Hematopoietic multipotent progenitor cell (in vitro differentiated cells): Measurements from ENCODE around the gene NDUFV3. TPM values are rescaled to one million over a fixed set of nuclear protein-coding genes. Genes with fewer than 3 reads are reported as not detected.
"Not testable (repeated sequence)": the region's sequence is repeated elsewhere in the genome, so short reads cannot be mapped to it uniquely, and the experiment has no call there.

Experiments
- DNase-seq, 3 donors: peaks; one replicate each; pipeline ENCODE4 v3.0.0-alpha.2; 2011 to 2015; ENCODE audit warnings: low read depth in 2 of 3, low spot score in 2 of 3
- total RNA-seq: library from RNA; depleted of rRNA; stranded (reverse); fragments of >200 nt; gene quantifications from one replicate; pipeline ENCODE4 v1.2.3, GENCODE V29; 2012

NDUFV3 gene
- total RNA-seq, 1 donor = 29.9 TPM

DNA sequence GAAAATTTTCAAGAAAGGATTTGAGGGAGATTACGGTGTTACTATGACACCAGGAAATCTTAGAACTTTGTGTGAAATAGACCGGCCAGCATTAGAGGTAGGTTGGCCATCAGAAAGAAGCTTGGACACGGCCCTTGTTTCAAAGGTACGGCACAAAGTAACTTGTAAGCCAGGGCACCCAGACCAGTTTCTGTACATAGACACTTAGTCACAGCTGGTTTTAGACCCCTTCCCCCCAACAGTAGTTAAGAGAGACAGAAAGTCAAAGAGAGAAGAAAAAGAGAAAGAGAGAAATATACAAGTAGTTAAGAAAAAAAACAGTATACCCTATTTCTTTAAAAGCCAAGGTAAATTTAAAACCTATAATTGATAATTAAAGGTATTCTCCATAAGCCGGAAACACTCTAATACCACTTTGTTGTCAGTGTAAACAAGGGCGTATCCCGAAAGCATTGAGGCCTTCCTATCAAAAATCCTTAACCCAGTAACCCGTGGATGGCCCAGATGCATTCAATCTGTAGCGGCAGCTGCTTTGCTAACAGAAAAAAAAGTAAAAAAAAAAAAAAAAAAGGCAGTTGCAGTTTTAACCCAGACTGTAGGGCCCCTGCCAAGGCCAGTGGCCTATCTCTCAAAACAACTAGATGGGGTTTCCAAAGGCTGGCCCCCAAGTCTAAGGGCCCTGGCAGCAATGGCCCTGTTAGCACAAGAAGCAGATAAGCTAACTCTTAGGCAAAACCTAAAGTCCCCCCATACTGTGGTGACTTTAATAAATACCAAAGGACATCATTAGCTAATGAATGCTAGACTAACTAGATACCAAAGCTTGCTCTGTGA, 40.2 kb downstream of the NDUFV3 start:
- DNase-seq = not testable (repeated sequence)

DNA sequence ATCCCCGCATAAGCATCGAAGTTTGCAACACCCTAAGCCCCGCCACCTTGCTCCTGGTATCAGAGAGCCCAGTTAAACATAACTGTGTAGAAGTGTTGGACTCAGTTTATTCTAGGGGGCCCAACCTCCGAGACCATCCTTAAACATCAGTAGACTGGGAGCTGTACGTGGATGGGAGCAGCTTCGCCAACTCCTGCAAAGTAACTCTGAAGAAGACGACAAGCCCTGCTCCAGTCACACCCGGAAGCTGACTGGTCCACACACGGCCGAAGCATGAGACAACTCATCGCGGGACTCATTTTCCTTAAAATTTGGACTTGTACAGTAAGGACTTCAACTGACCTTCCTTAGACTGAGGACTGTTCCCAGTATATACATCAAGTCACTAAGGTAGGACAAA, 40.9 kb downstream of the NDUFV3 start:
- DNase-seq = not testable (repeated sequence)

DNA sequence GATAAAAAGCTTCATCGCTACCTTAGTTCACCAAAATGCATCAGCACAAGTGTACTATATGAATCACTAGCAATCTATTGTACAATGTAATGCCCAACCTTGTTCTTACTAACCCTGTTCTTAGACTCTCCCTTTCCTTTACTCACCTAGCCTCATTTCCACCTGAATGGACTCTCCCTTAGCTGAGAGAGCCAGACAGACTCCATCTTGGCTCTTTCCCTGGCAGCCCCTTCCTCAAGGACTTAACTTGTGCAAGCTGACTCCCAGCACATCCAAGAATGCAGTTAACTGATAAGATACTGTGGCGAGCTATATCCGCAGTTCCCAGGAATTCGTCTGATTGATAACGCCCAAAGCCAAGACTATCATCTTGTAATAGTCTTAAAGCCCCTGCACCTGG, 43.3 kb downstream of the NDUFV3 start:
- DNase-seq = not testable (repeated sequence)

DNA sequence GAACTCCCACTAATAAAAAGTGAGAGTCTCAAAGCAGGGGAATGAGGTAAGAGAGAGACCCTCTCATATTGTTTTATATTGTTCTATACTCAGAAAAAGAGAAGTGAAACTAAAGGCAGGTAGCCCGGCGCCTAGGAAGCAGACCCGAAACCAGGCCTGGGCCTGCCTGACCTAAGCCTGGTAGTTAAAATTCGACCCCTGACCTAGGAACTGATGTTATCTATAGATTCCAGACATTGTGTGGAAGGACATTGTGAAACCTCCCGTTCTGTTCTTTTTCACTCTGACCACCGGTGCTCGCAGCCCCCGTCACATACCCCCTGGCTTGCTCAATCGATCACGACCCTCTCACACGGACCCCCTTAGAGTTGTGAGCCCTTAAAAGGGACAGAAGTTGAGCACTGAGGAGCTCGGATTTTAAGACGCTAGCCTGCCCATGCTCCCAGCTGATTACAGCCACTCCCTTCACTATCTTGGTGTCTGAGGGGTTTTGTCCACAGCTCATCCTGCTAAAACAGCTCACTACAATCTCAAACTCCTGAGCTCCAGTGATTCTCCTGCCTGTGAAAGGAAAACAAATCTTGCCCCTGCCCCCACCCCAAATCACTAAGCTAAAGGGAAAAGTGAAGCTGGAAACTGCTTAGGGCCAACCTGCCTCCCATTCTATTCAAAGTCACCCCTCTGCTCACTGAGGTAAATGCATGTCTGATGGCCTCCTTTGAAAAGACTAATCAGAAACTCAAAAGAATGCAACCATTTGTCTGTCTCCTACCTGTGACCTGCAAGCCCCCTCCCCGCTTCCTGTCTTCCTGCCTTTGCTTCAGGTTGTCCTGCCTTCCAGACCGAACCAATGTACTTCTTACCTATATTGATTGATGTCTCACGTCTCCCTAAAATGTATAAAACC, 44.2 kb downstream of the NDUFV3 start:
- DNase-seq = not testable (repeated sequence)

DNA sequence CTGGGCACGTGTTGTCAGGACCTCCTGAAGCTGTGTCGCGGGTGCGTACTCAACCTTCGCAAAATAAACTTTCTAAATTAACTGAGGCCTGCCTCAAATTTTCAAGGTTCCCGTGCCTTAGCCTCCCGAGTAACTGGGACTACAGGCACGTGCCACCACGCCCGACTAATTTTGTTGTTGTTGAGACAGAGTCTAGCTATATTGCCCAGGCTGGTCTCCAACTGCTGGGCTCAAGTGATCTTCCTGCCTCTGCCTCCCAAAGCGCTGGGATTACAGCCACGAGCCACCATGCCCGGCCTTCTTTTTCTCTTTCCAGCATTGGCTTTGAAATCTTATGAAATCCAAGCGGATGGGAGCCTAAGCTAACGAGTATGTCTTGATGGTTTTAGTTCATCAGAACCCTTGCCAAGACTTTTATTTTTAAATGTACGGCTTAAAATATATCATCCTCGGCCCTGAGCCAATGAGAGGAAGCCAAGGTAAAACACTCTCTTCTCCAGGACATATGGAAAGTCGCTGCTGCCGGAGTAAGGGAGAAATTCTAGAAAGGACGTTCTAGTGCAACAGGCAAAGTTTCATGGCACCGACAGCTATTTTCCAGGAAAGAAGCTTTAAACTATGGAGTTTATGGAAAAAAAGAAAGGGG, 45.0 kb downstream of the NDUFV3 start:
- DNase-seq = no peak

DNA sequence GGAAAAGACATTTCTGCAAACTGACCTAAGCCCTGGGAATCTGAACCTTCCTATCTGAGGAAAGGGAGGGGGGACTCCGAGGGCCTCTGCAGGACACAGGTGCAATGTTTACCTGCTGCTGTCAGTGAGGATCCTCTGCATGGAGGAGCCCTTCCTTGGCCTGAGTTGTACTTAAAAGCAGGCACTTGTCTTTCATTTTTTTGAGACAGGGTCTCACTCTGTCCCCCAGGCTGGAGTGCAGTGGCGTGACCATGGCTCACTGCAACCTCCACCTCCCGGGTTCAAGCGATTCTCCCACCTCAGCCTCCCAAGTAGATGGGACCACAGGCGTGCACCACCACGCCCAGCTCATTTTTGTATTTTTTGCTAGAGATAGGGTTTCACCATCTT, 45.5 kb downstream of the NDUFV3 start:
- not testable (repeated sequence) for DNase-seq

DNA sequence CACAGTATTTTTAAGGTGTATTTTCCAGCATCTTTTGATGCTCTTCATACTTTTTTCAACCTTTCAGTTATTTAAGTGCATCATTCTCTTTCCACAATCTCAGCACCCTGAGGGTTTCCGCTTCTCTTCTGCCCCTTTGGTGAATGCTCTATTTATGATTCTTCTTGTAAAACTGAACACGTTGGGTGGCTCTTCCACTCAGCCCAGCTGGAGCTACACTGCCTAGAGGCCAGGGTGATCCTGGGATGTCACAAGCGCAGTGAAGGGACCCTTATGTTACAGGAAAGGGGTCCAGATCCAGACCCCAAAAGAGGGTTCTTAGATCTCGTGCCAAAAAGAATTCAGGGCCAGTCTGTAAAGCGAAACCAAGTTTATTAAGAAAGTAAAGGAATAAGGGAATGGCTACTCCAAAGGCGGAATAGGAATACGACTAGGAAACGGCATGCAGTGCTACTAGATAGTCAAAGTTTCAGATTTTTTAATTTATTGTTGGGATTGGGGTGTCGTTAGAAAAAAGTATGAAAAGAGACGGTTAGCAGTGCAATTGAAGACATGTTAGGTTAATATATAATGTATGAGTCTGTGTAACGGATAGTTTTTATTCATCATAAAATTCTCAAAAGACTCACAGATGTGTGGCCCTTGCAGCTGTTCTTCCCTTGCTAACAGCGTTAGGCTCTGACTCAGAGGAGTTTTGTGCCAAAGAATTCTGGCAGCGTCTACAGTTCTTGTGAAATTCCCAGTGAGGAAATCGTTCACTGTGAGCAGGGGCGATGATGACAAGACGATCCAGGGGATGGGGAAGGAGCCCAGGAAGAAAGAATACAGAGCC, 46.7 kb downstream of the NDUFV3 start:
- no peak for DNase-seq

DNA sequence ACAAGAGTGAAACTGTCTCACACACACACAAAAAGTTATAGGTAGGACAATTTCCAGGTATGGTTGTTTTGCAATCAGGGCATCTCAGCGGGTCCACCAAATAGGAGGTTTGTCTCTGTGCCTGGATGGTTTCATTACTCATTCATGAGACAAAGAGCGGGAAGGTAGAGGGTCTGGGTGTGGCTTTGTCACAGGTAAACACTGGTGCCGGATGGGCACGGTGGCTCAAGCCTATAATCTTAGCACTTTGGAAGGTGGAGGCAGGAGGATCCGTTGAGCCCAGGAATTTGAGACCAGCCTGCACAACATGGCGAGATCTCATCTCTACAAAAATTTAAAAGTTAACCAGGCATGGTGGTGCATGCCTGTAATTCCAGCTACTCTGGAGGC, 48.6 kb downstream of the NDUFV3 start:
- no peak for DNase-seq

DNA sequence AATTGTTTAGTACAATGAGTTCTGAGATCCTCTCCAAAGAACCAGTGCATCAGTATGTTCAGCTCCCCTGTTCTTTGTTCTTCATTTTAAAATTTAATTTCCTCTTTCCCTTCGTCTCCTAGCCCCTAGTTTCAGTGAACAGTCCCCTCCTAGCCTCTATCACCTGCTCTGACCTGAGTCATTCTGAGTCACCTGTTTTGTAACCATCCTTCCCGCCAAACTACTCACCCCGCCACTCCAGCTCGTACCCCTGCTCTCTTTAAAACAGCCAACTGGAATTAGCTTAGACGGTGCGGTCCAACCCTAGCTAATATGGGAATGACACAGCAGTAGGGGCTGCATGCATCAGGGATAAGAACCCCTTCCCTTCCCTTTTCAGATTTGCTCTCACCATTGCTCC, 49.1 kb downstream of the NDUFV3 start:
- DNase-seq = no peak

DNA sequence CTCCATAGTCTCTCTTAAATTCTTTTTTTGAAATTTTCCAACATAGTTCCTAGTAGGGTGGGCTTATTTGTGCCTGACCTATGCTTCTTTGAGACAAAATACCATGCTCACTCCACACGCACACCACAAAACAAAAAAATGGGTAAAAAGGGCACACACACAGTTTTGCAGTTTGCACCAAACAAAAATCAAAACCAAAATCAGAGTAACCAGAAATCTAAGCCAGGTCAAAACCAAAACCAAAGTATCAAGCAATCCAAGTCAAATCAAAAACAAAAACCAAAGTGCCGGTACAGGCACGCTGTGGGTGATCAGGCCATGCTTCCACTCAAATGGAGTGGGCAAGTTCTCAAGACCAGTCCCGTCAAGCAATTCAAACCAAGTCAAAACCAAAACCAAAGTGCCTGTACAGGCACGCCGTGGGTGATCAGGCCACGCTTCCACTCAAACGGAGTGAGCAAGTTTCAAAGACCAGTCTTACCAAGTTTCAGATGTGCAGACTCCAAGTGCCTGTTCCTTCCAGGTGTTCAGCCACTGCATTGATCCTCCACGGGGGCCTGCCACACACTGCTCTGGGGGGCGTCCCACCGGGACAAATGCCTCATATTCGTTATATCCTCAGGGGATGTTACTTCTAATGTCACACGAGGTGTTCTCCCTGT, 56.1 kb downstream of the NDUFV3 start:
- not testable (repeated sequence) for DNase-seq

DNA sequence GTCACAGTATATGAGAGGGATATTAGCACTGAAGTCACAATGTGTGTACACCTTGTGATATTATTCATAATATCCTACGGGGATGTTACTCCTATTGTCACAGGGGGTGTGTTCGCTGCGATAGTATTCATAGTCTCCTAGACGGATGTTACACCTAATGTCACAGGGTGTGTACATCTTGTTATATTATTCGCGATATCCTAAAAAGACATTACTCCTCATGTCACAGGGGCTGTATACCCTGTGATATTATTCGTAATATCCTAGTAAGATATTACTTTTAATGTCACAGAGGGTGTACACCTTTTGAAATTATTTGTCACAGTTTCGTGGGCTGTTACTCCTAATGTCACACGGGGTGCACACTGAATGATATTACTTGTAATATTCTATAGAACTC, 58.1 kb downstream of the NDUFV3 start:
- not testable (repeated sequence) for DNase-seq

DNA sequence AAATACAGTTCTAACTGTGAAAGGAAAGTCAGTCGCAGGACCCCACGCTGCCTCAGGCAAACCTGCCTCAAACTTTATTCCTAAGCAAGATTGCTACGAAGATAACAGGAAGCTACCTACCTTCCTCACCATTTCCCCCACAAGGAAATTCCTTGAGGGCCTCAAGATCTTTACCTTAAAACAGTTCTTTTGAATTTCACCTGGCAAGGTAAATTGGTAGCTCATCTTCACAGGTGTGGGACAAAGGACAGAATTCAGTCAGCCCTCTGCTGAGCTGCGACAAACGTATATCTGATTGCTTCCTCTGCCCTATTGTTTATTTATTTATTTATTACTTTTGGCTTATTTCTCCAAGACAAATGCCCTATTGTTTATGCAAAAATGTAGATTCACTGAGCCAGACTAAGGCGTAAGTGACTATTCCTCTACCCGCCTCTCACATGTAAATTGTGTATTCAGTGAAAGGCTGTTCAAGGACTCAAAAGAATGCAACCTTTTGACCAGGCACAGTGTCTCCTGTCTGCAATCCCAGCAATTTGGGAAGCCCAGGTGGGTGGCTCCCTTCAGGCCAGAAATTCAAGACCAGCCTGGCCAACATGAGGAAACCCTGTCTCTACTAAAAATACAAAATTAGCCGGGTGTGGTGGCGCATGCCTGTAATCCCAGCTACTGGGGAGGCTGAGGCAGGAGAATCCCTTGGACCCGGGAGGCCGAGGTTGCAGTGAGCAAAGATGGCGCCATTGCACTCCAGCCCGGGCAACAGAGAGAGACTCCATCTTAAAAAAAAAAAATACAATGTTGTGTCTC, 63.9 kb downstream of the NDUFV3 start:
- no peak for DNase-seq

DNA sequence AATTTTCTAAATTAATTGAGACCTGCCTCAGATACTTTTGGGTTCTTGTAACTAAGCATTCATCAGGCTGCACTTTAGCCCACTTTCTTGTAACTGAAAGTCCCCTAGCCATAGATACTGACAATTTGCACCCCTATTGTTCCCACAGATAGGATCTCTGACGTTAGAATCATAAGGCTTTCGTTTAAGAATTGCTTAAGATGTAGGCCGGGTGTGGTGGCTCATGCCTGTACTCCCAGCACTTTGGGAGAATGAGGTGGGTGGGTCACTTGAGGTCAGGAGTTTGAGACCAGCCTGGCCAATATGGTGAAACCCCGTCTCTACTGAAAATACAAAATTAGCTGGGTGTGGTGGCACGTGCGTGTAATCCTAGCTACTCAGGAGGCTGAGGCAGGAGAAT, 65.0 kb downstream of the NDUFV3 start:
- DNase-seq = not testable (repeated sequence)

DNA sequence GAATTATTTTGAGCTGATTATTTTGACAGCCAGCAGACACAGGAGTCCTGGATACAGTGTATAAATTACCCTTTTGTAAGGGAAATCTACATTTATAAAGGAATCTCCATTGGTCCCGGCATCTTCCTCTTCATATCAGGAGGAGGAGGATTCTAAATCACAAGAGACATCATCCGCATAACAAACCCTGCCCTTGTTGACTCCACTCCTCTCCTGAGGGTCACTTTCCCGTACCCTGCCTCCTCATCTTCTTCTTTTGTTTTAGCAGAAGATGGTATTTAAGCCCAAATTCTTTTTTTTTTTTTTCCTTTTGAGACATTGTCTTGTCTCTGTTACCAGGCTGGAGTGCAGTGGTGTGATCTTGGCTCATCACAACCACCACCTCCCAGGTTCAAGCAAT, 66.6 kb downstream of the NDUFV3 start:
- no peak for DNase-seq

DNA sequence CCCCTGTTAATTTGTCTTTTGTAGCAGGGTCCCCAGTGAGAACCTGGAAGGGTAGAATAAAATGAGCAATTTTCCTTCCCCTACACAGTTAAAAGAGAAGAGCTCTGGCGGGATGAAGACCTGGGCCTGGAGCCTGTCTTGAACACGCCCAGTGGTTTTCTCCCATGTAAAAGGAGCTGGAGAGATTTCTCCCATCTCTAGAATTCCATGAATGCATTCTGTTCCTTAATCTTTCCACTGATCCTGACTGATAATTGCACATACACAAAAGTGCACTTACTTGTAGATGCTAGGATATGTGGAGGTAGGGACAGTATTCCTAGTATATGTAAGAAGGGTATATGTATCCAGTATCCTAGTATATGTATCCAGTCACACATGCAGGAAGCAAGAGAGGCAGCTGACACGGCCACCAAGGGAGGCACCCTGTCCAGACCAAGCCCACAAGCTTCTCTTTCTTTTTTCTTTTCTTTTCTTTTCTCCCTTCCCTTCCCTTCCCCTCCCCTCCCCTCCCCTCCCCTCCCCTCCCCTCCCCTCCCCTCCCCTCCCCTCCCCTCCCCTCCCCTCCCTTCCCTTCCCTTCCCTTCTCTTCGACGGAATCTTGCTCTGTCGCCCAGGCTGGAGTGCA, 69.4 kb downstream of the NDUFV3 start:
- no peak for DNase-seq
